Measurements from ENCODE around the gene MRPS27. TPM values are rescaled to one million over a fixed set of nuclear protein-coding genes. Genes with fewer than 3 reads are reported as not detected.

The MRPS27 gene
- total RNA-seq, 4 donors from 2014 or later, result 48.6 to 57.9 (median 55.1) TPM

GRCh38 chr5:72244862-72245371 lies 75.1 kb downstream of the MRPS27 start:
- peak; percentile 34 for ATAC-seq
- TF ChIP-seq POLR2A (IDR thresholded peaks at IDR 0.05), result no peak
- TF ChIP-seq CTCF (IDR thresholded peaks at IDR 0.05), result peak in 3 of 4 experiments; percentile 23 to 42 (median 34)
- TF ChIP-seq EP300 (IDR thresholded peaks at IDR 0.05), result no peak
- no peak for TF ChIP-seq POLR2AphosphoS5 (IDR thresholded peaks at IDR 0.05)
- Histone ChIP-seq H3K36me3 (no peaks in the 10 kb centered on the region), H3K4me1 (peaks cover 37 to 82% (median 39%) of the 10 kb centered on the region in 3 donors), H3K4me3 (no peak overlapping the region), H3K27me3 (no peaks in the 10 kb centered on the region), H3K27ac (peak overlapping the region; percentile 64 to 95 (median 75)), H3K9me3 (no peaks in the 10 kb centered on the region)
- WGBS, 2 donors (ENCODE audit: low coverage in 1 of 2), result 50 to 56% methylated on average over 2 of the region's 2 CpGs

- TF ChIP-seq EP300 (IDR thresholded peaks at IDR 0.05) (no peak), POLR2A (IDR thresholded peaks at IDR 0.05) (no peak), CTCF (IDR thresholded peaks at IDR 0.05) (no peak), POLR2AphosphoS5 (IDR thresholded peaks at IDR 0.05) (no peak)
- 80 to 94% methylated on average over 2 of the region's 2 CpGs for WGBS, 2 donors (ENCODE audit: low coverage in 1 of 2)
- Histone ChIP-seq H3K4me1 (peaks cover 33 to 74% (median 34%) of the 10 kb centered on the region in 3 donors), H3K36me3 (no peaks in the 10 kb centered on the region), H3K9me3 (no peaks in the 10 kb centered on the region), H3K4me3 (no peak overlapping the region), H3K27ac (peak overlapping the region in 1 of 4 donors; percentile 71), H3K27me3 (no peaks in the 10 kb centered on the region)
- ATAC-seq, result no peak
These were observed 76.3 kb downstream of the MRPS27 start for GRCh38 chr5:72243706-72244105.

- no peaks in the 10 kb centered on the region for H3K9me3 ChIP-seq
- TF ChIP-seq POLR2A (IDR thresholded peaks at IDR 0.05) (no peak), POLR2AphosphoS5 (IDR thresholded peaks at IDR 0.05) (no peak)
- H3K36me3 ChIP-seq, result no peaks in the 10 kb centered on the region
- H3K27ac ChIP-seq, result no peak overlapping the region
- no peaks in the 10 kb centered on the region for H3K27me3 ChIP-seq
- WGBS, 2 donors (ENCODE audit: low coverage in 1 of 2), result 80 to 87% methylated on average over 1 to 7 of the region's 7 CpGs
- H3K4me1 ChIP-seq, result peaks cover 27 to 66% (median 31%) of the 10 kb centered on the region in 3 donors
- ATAC-seq, result no peak
- H3K4me3 ChIP-seq, result no peak overlapping the region
These were observed 77.1 kb downstream of the MRPS27 start for GRCh38 chr5:72242796-72243475.

- 53 to 65% methylated on average over 3 to 4 of the region's 5 CpGs for WGBS, 2 donors (ENCODE audit: low coverage in 1 of 2)
- H3K9me3 ChIP-seq, result no peaks in the 10 kb centered on the region
- H3K36me3 ChIP-seq, result peaks cover 0 to 14% of the 10 kb centered on the region in 2 donors
- no peak for ATAC-seq
- TF ChIP-seq CTCF (IDR thresholded peaks at IDR 0.05) (no peak), EP300 (IDR thresholded peaks at IDR 0.05) (no peak), POLR2A (IDR thresholded peaks at IDR 0.05) (no peak), POLR2AphosphoS5 (IDR thresholded peaks at IDR 0.05) (no peak)
- peak overlapping the region in 2 of 4 donors; percentile 6 to 35 for H3K27ac ChIP-seq
- no peak overlapping the region for H3K4me3 ChIP-seq
- H3K27me3 ChIP-seq, result no peaks in the 10 kb centered on the region
- peaks cover 13 to 52% (median 17%) of the 10 kb centered on the region in 3 donors for H3K4me1 ChIP-seq
These were observed 78.6 kb downstream of the MRPS27 start for GRCh38 chr5:72241346-72242003.

GRCh38 chr5:72238712-72239445 lies 81.2 kb downstream of the MRPS27 start:
- no peak for ATAC-seq
- Histone ChIP-seq H3K27me3 (no peaks in the 10 kb centered on the region), H3K36me3 (peaks cover 0 to 21% of the 10 kb centered on the region in 2 donors), H3K4me3 (no peak overlapping the region), H3K27ac (no peak overlapping the region), H3K9me3 (no peaks in the 10 kb centered on the region), H3K4me1 (peaks cover 0 to 36% (median 5%) of the 10 kb centered on the region in 3 donors)
- WGBS, 2 donors (ENCODE audit: low coverage in 1 of 2), result 85 to 90% methylated on average over 5 of the region's 5 CpGs
- TF ChIP-seq POLR2AphosphoS5 (IDR thresholded peaks at IDR 0.05), result no peak
- no peak for TF ChIP-seq CTCF (IDR thresholded peaks at IDR 0.05)
- TF ChIP-seq POLR2A (IDR thresholded peaks at IDR 0.05), result no peak
- TF ChIP-seq EP300 (IDR thresholded peaks at IDR 0.05), result no peak
